Uterus (tissue), 2 donors: ENCODE data around the gene CFAP73.

Source experiments
- POLR2A ChIP-seq, 2 donors: fragments of 450-650 bp; IDR thresholded peaks; one replicate each; pipeline ENCODE4 v1.6.1; 2016; ENCODE audit warnings: antibody characterized with exemption in 2 of 2, mild to moderate bottlenecking in 1 of 2, moderate library complexity in 1 of 2
- TF ChIP-seq, protein P1 (sequence below), 4 experiments: fragments of 200-600 bp in 2 of 4; fragments of 450-650 bp in 2 of 4; sonication (generic) in 2 of 4; IDR thresholded peaks; one replicate each; pipeline ENCODE4 v1.5.1; 2016 to 2019; ENCODE audit warnings: antibody characterized with exemption in 4 of 4, mild to moderate bottlenecking in 2 of 4, moderate library complexity in 1 of 4

DNA sequence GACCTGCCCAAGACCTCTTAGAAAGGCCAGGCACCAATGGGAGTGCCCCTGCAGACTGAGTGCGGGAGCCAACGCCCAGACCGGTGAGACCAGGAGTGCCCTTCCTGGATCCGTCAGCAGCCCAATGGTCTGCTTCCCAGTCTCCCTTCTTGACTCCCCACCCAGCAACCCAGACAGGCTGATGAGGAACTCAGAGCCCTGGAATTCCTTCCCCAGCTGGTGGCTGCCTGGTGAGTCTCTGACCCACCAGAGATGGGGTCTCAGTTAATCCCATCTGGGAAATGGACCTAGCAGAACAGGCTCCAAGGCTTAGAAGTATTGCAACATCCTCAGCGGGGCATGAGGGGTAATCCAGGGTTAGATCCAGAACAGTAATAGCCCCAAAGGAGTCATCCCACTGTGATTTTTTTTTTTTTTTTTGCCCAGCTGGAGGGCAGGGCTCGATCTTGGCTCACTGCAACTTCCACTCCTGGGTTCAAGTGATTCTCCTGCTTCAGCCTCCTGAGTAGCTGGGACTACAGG, 12.5 kb upstream of the CFAP73 start:
- TF ChIP-seq, protein P1, sequence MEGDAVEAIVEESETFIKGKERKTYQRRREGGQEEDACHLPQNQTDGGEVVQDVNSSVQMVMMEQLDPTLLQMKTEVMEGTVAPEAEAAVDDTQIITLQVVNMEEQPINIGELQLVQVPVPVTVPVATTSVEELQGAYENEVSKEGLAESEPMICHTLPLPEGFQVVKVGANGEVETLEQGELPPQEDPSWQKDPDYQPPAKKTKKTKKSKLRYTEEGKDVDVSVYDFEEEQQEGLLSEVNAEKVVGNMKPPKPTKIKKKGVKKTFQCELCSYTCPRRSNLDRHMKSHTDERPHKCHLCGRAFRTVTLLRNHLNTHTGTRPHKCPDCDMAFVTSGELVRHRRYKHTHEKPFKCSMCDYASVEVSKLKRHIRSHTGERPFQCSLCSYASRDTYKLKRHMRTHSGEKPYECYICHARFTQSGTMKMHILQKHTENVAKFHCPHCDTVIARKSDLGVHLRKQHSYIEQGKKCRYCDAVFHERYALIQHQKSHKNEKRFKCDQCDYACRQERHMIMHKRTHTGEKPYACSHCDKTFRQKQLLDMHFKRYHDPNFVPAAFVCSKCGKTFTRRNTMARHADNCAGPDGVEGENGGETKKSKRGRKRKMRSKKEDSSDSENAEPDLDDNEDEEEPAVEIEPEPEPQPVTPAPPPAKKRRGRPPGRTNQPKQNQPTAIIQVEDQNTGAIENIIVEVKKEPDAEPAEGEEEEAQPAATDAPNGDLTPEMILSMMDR (IDR thresholded peaks at IDR 0.05) = no peak
- TF ChIP-seq POLR2A (IDR thresholded peaks at IDR 0.05) = no peak
